Astrocyte (in vitro differentiated cells and primary cell): ENCODE measurements around the gene MED12L. TPM values are rescaled to one million over a fixed set of nuclear protein-coding genes. Genes with fewer than 3 reads are reported as not detected.

Experiments
- DNase-seq: peaks from one replicate; pipeline ENCODE4 v3.0.0-alpha.2; 2010; ENCODE audit warnings: low read depth
- FAIRE-seq: peaks from 2 replicates; lab custom pipeline; 2011; peaks lifted over from hg19 to GRCh38; lab: Jason Lieb, UNC
- H2AFZ ChIP-seq: 2 replicates; pipeline ENCODE4 v1.6.0; 2012; ENCODE audit warnings: low read depth, low read length, inconsistent platforms
- H3K27ac ChIP-seq: 2 replicates; pipeline ENCODE4 v1.5.1; 2011; ENCODE audit warnings: low read depth, low read length, inconsistent platforms
- H3K27me3 ChIP-seq: 2 replicates; pipeline ENCODE4 v1.6.0; 2011; ENCODE audit warnings: low read length, inconsistent platforms; ENCODE audit not compliant: insufficient read depth
- H3K36me3 ChIP-seq: 2 replicates; pipeline ENCODE4 v1.5.1; 2011; ENCODE audit warnings: low read length, inconsistent platforms; ENCODE audit not compliant: insufficient read depth
- H3K4me1 ChIP-seq: 2 replicates; pipeline ENCODE4 v1.5.1; 2011; ENCODE audit warnings: low read length, inconsistent platforms; ENCODE audit not compliant: insufficient read depth
- H3K4me2 ChIP-seq: 2 replicates; pipeline ENCODE4 v1.6.0; 2012; ENCODE audit warnings: low read length, inconsistent platforms
- H3K4me3 ChIP-seq: 2 replicates; pipeline ENCODE4 v1.5.1; 2011; ENCODE audit warnings: low read depth, mild to moderate bottlenecking, low read length, inconsistent platforms; ENCODE audit not compliant: insufficient read depth
- H3K79me2 ChIP-seq: 2 replicates; pipeline ENCODE4 v1.6.0; 2012; ENCODE audit warnings: mild to moderate bottlenecking, low read length, inconsistent platforms; ENCODE audit not compliant: insufficient read depth
- H3K9ac ChIP-seq: 2 replicates; pipeline ENCODE4 v1.6.0; 2012; ENCODE audit warnings: mild to moderate bottlenecking, low read length, inconsistent platforms
- H3K9me3 ChIP-seq: 2 replicates; pipeline ENCODE4 v1.5.1; 2012; ENCODE audit warnings: low read depth, mild to moderate bottlenecking, low read length, inconsistent platforms; ENCODE audit not compliant: insufficient read depth
- H4K20me1 ChIP-seq: 2 replicates; pipeline ENCODE4 v1.6.0; 2012; ENCODE audit warnings: low read length, inconsistent platforms; ENCODE audit not compliant: insufficient read depth
- H3K27ac Mint-ChIP-seq: one replicate; pipeline ENCODE4 v1.8.0; 2021; ENCODE audit warnings: mild to moderate bottlenecking, mixed read lengths; ENCODE audit not compliant: unreplicated experiment
- H3K27me3 Mint-ChIP-seq: one replicate; pipeline ENCODE4 v1.8.0; 2021; ENCODE audit warnings: low read depth, mixed read lengths; ENCODE audit not compliant: unreplicated experiment
- H3K36me3 Mint-ChIP-seq: one replicate; pipeline ENCODE4 v1.8.0; 2021; ENCODE audit warnings: low read depth, mixed read lengths; ENCODE audit not compliant: unreplicated experiment
- H3K4me1 Mint-ChIP-seq: one replicate; pipeline ENCODE4 v1.8.0; 2021; ENCODE audit warnings: low read depth, mixed read lengths; ENCODE audit not compliant: unreplicated experiment
- H3K4me3 Mint-ChIP-seq: one replicate; pipeline ENCODE4 v1.8.0; 2021; ENCODE audit warnings: mild to moderate bottlenecking, moderate library complexity, mixed read lengths; ENCODE audit not compliant: unreplicated experiment
- H3K9me3 Mint-ChIP-seq: one replicate; pipeline ENCODE4 v1.8.0; 2021; ENCODE audit warnings: mild to moderate bottlenecking, mixed read lengths; ENCODE audit not compliant: unreplicated experiment
- EZH2 ChIP-seq: IDR thresholded peaks from 2 replicates; pipeline ENCODE4 v1.6.1; 2012; ENCODE audit warnings: mild to moderate bottlenecking, low read length, inconsistent platforms; ENCODE audit not compliant: insufficient read depth
- total RNA-seq: library from RNA; stranded (reverse); gene quantifications from 2 replicates; pipeline ENCODE4 v1.2.1, GENCODE V29; 2021
- TF ChIP-seq, protein P1 (sequence below): IDR thresholded peaks from 2 replicates; pipeline ENCODE4 v1.5.1; 2011; ENCODE audit warnings: low read depth, mild to moderate bottlenecking, inconsistent platforms, low read length, moderate library complexity; ENCODE audit not compliant: insufficient read depth

MED12L gene
- total RNA-seq, 1 donor from 2014 or later = 8.2 TPM

DNA sequence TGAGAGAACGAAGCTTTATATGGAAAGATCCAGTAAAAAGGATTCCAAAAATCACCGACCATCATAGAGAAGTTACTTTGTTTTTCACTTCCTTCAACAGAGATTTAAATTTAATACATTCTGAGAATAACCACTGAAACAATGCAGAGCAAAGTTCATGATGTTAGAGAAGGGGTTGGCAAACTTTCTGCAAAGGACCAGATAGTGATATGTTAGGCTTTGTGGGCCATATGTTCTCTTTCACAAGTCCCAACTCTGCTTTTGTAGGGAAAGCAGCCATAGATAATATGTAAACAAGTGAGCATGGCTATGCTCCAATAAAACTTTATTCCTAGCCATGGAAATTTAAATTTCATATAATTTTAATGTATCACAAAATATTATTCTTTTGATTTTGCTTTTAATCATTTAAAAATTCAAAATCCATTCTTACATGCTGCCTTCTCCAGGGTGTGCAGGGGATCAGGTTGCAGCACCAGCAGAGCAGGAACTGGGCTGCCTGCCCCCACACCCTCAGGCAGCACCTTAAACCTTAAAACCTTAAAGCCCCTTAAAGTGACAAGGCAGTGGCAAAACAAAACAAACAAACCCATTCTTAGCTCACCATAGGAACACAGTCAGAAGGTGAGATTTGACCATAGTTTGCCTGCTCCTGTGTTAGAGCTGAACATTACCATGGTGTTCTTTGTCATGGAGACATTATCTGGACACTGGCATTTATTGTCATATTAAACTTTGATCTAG is 392.3 kb downstream of the MED12L start:
- H3K27ac ChIP-seq = no peak overlapping the region
- no peak overlapping the region for H2AFZ ChIP-seq
- Mint-ChIP-seq H3K4me3 (no peak overlapping the region), H3K9me3 (peaks cover 2% of the 10 kb centered on the region), H3K27ac (no peak overlapping the region), H3K36me3 (no peaks in the 10 kb centered on the region), H3K27me3 (no peaks in the 10 kb centered on the region), H3K4me1 (no peaks in the 10 kb centered on the region)
- no peaks in the 10 kb centered on the region for H3K9me3 ChIP-seq
- no peak overlapping the region for H3K4me3 ChIP-seq
- no peaks in the 10 kb centered on the region for H4K20me1 ChIP-seq
- no peaks in the 10 kb centered on the region for H3K4me1 ChIP-seq
- FAIRE-seq (no peak), DNase-seq (no peak)
- no peak overlapping the region for H3K9ac ChIP-seq
- no peak overlapping the region for H3K4me2 ChIP-seq
- H3K79me2 ChIP-seq = no peaks in the 10 kb centered on the region
- TF ChIP-seq, protein P1, sequence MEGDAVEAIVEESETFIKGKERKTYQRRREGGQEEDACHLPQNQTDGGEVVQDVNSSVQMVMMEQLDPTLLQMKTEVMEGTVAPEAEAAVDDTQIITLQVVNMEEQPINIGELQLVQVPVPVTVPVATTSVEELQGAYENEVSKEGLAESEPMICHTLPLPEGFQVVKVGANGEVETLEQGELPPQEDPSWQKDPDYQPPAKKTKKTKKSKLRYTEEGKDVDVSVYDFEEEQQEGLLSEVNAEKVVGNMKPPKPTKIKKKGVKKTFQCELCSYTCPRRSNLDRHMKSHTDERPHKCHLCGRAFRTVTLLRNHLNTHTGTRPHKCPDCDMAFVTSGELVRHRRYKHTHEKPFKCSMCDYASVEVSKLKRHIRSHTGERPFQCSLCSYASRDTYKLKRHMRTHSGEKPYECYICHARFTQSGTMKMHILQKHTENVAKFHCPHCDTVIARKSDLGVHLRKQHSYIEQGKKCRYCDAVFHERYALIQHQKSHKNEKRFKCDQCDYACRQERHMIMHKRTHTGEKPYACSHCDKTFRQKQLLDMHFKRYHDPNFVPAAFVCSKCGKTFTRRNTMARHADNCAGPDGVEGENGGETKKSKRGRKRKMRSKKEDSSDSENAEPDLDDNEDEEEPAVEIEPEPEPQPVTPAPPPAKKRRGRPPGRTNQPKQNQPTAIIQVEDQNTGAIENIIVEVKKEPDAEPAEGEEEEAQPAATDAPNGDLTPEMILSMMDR = no peak
- no peak for TF ChIP-seq EZH2
- no peaks in the 10 kb centered on the region for H3K27me3 ChIP-seq
- H3K36me3 ChIP-seq = no peaks in the 10 kb centered on the region

DNA sequence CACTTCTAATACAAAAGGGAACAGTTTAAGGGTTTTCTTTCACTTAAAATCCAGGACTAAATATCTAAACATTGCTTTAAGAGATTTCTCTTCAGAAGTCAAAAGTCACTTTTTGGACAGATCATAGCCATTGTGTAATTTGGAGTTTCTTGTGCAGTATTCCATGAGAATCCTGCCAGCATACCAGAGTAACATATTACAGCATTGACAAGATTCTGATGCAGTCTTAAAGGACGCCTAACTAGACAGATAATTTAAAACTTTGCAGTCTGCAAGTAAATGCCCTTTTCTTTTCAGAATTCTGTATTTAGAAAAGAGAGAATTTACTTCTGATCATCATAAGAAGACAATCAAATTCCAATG is 392.9 kb downstream of the MED12L start:
- no peaks in the 10 kb centered on the region for H3K4me1 ChIP-seq
- Mint-ChIP-seq H3K9me3 (peaks cover 2% of the 10 kb centered on the region), H3K4me1 (no peaks in the 10 kb centered on the region), H3K27me3 (no peaks in the 10 kb centered on the region), H3K27ac (no peak overlapping the region), H3K36me3 (no peaks in the 10 kb centered on the region), H3K4me3 (no peak overlapping the region)
- H3K9ac ChIP-seq = no peak overlapping the region
- no peaks in the 10 kb centered on the region for H3K36me3 ChIP-seq
- FAIRE-seq (no peak), DNase-seq (no peak)
- TF ChIP-seq, protein P1 = no peak
- no peak for TF ChIP-seq EZH2
- H3K27me3 ChIP-seq = no peaks in the 10 kb centered on the region
- no peak overlapping the region for H3K27ac ChIP-seq
- H3K4me3 ChIP-seq = no peak overlapping the region
- no peaks in the 10 kb centered on the region for H3K9me3 ChIP-seq
- no peak overlapping the region for H3K4me2 ChIP-seq
- no peaks in the 10 kb centered on the region for H3K79me2 ChIP-seq
- H4K20me1 ChIP-seq = no peaks in the 10 kb centered on the region
- H2AFZ ChIP-seq = no peak overlapping the region

DNA sequence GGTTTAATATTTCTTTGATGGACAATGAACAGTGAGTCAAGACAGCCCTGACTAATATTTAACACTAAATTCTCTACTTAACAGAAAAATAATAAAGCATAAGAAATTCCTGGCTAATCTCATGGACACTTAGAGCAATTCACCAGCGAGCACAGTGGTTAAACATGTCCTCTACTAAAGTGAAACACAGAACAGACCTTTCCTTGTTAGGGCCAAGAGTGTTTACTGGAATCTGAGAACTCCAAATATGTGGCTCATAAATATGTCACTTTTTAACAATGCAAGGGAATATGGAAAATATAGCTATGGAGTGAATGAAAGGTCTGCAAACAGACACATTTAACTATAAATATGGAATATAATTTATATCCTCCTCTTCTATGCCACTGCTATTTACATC is 394.0 kb downstream of the MED12L start:
- Mint-ChIP-seq H3K36me3 (no peaks in the 10 kb centered on the region), H3K27me3 (no peaks in the 10 kb centered on the region), H3K27ac (no peak overlapping the region), H3K9me3 (peaks cover 2% of the 10 kb centered on the region), H3K4me1 (no peaks in the 10 kb centered on the region), H3K4me3 (no peak overlapping the region)
- Histone ChIP-seq H3K9me3 (no peaks in the 10 kb centered on the region), H4K20me1 (no peaks in the 10 kb centered on the region), H3K79me2 (no peaks in the 10 kb centered on the region), H2AFZ (no peak overlapping the region), H3K4me1 (no peaks in the 10 kb centered on the region), H3K36me3 (no peaks in the 10 kb centered on the region), H3K4me3 (no peak overlapping the region), H3K27me3 (no peaks in the 10 kb centered on the region), H3K27ac (no peak overlapping the region), H3K4me2 (no peak overlapping the region), H3K9ac (no peak overlapping the region)
- TF ChIP-seq, protein P1 = no peak
- no peak for TF ChIP-seq EZH2
- DNase-seq = no peak
- FAIRE-seq = no peak
